ENCODE measurements around the gene TLL1. TPM values are rescaled to one million over a fixed set of nuclear protein-coding genes. Genes with fewer than 3 reads are reported as not detected.

Gene TLL1
- total and polyA plus RNA-seq, 9 donors = 1.1 to 3.9 (median 2.6) TPM

- WGBS (ENCODE audit: insufficient coverage) = 83% methylated on average over 1 of the region's 2 CpGs
- H3K4me1 ChIP-seq (ENCODE audit: control insufficient read depth, insufficient read depth, low read length) = no peaks in the 10 kb centered on the region
- no peak overlapping the region for H3K27ac ChIP-seq (ENCODE audit: low read length)
- peaks cover 2% of the 10 kb centered on the region for H3K9me3 ChIP-seq (replicated peaks; ENCODE audit: control insufficient read depth, low read depth, low read length)
- no peak overlapping the region for H3K4me3 ChIP-seq (ENCODE audit: low read length)
- H3K27me3 ChIP-seq (ENCODE audit: control insufficient read depth, insufficient read depth, low read length) = no peaks in the 10 kb centered on the region
- H3K36me3 ChIP-seq (ENCODE audit: control insufficient read depth, insufficient read depth, low read length) = no peaks in the 10 kb centered on the region
- no peak for DNase-seq
Measured at GRCh38 chr4:165928601-165929000, 55.6 kb downstream of the TLL1 start.

- no peaks in the 10 kb centered on the region for H3K27me3 ChIP-seq (ENCODE audit: control insufficient read depth, insufficient read depth, low read length)
- no CpG with 5 or more reads among the region's 2 CpGs for WGBS (ENCODE audit: insufficient coverage)
Measured at GRCh38 chr4:165929662-165930061, 56.6 kb downstream of the TLL1 start.

GRCh38 chr4:165931741-165932140, 58.7 kb downstream of the TLL1 start:
- Histone ChIP-seq H3K27ac (ENCODE audit: low read length) (no peak overlapping the region), H3K27me3 (ENCODE audit: control insufficient read depth, insufficient read depth, low read length) (no peaks in the 10 kb centered on the region), H3K4me1 (ENCODE audit: control insufficient read depth, insufficient read depth, low read length) (no peaks in the 10 kb centered on the region), H3K4me3 (ENCODE audit: low read length) (no peak overlapping the region), H3K9me3 (replicated peaks; ENCODE audit: control insufficient read depth, low read depth, low read length) (no peaks in the 10 kb centered on the region), H3K36me3 (ENCODE audit: control insufficient read depth, insufficient read depth, low read length) (no peaks in the 10 kb centered on the region)
- 93% methylated on average over 3 of the region's 5 CpGs for WGBS (ENCODE audit: insufficient coverage)
- no peak for DNase-seq

More at GRCh38 chr4:165929662-165930061, 56.6 kb downstream of the TLL1 start:
- DNase-seq = no peak
- no peaks in the 10 kb centered on the region for H3K36me3 ChIP-seq (ENCODE audit: control insufficient read depth, insufficient read depth, low read length)
- no peak overlapping the region for H3K4me3 ChIP-seq (ENCODE audit: low read length)
- no peaks in the 10 kb centered on the region for H3K4me1 ChIP-seq (ENCODE audit: control insufficient read depth, insufficient read depth, low read length)
- H3K27ac ChIP-seq (ENCODE audit: low read length) = no peak overlapping the region
- peaks cover under 1% of the 10 kb centered on the region for H3K9me3 ChIP-seq (replicated peaks; ENCODE audit: control insufficient read depth, low read depth, low read length)

- H3K9me3 ChIP-seq (replicated peaks; ENCODE audit: control insufficient read depth, low read depth, low read length) = peaks cover 2% of the 10 kb centered on the region
- H3K4me3 ChIP-seq (ENCODE audit: low read length) = no peak overlapping the region
- no peak for DNase-seq
- 90% methylated on average over 2 of the region's 4 CpGs for WGBS (ENCODE audit: insufficient coverage)
- H3K27me3 ChIP-seq (ENCODE audit: control insufficient read depth, insufficient read depth, low read length) = no peaks in the 10 kb centered on the region
- no peaks in the 10 kb centered on the region for H3K4me1 ChIP-seq (ENCODE audit: control insufficient read depth, insufficient read depth, low read length)
- no peak overlapping the region for H3K27ac ChIP-seq (ENCODE audit: low read length)
- no peaks in the 10 kb centered on the region for H3K36me3 ChIP-seq (ENCODE audit: control insufficient read depth, insufficient read depth, low read length)
Measured at GRCh38 chr4:165944900-165945299, 71.9 kb downstream of the TLL1 start.

GRCh38 chr4:165945991-165946390, 73.0 kb downstream of the TLL1 start:
- no peaks in the 10 kb centered on the region for H3K27me3 ChIP-seq (ENCODE audit: control insufficient read depth, insufficient read depth, low read length)

GRCh38 chr4:165947019-165947418, 74.0 kb downstream of the TLL1 start:
- no CpG with 5 or more reads among the region's 3 CpGs for WGBS (ENCODE audit: insufficient coverage)

More at GRCh38 chr4:165945991-165946390, 73.0 kb downstream of the TLL1 start:
- no peak overlapping the region for H3K27ac ChIP-seq (ENCODE audit: low read length)
- WGBS (ENCODE audit: insufficient coverage) = 53% methylated on average over 2 of the region's 3 CpGs
- H3K4me1 ChIP-seq (ENCODE audit: control insufficient read depth, insufficient read depth, low read length) = no peaks in the 10 kb centered on the region
- H3K4me3 ChIP-seq (ENCODE audit: low read length) = no peak overlapping the region
- DNase-seq = no peak
- peaks cover 2% of the 10 kb centered on the region for H3K9me3 ChIP-seq (replicated peaks; ENCODE audit: control insufficient read depth, low read depth, low read length)
- H3K36me3 ChIP-seq (ENCODE audit: control insufficient read depth, insufficient read depth, low read length) = no peaks in the 10 kb centered on the region

GRCh38 chr4:165953181-165953580, 80.1 kb downstream of the TLL1 start:
- Histone ChIP-seq H3K4me1 (ENCODE audit: control insufficient read depth, insufficient read depth, low read length) (no peaks in the 10 kb centered on the region), H3K9me3 (replicated peaks; ENCODE audit: control insufficient read depth, low read depth, low read length) (peaks cover 5% of the 10 kb centered on the region), H3K27me3 (ENCODE audit: control insufficient read depth, insufficient read depth, low read length) (no peaks in the 10 kb centered on the region), H3K27ac (ENCODE audit: low read length) (no peak overlapping the region), H3K36me3 (ENCODE audit: control insufficient read depth, insufficient read depth, low read length) (no peaks in the 10 kb centered on the region), H3K4me3 (ENCODE audit: low read length) (no peak overlapping the region)
- 100% methylated on average over 1 of the region's 4 CpGs for WGBS (ENCODE audit: insufficient coverage)
- DNase-seq = no peak

More at GRCh38 chr4:165947019-165947418, 74.0 kb downstream of the TLL1 start:
- Histone ChIP-seq H3K9me3 (replicated peaks; ENCODE audit: control insufficient read depth, low read depth, low read length) (peaks cover 2% of the 10 kb centered on the region), H3K4me3 (ENCODE audit: low read length) (no peak overlapping the region), H3K4me1 (ENCODE audit: control insufficient read depth, insufficient read depth, low read length) (no peaks in the 10 kb centered on the region), H3K27ac (ENCODE audit: low read length) (no peak overlapping the region), H3K27me3 (ENCODE audit: control insufficient read depth, insufficient read depth, low read length) (no peaks in the 10 kb centered on the region), H3K36me3 (ENCODE audit: control insufficient read depth, insufficient read depth, low read length) (no peaks in the 10 kb centered on the region)
- no peak for DNase-seq

GRCh38 chr4:165963621-165964020, 90.6 kb downstream of the TLL1 start:
- Histone ChIP-seq H3K4me3 (ENCODE audit: low read length) (no peak overlapping the region), H3K4me1 (ENCODE audit: control insufficient read depth, insufficient read depth, low read length) (no peaks in the 10 kb centered on the region), H3K27me3 (ENCODE audit: control insufficient read depth, insufficient read depth, low read length) (no peaks in the 10 kb centered on the region), H3K9me3 (replicated peaks; ENCODE audit: control insufficient read depth, low read depth, low read length) (peaks cover 9% of the 10 kb centered on the region), H3K36me3 (ENCODE audit: control insufficient read depth, insufficient read depth, low read length) (no peaks in the 10 kb centered on the region), H3K27ac (ENCODE audit: low read length) (no peak overlapping the region)
- DNase-seq = peak; percentile 70
- WGBS (ENCODE audit: insufficient coverage) = 20% methylated on average over 1 of the region's 2 CpGs

- Histone ChIP-seq H3K27me3 (ENCODE audit: control insufficient read depth, insufficient read depth, low read length) (no peaks in the 10 kb centered on the region), H3K27ac (ENCODE audit: low read length) (no peak overlapping the region), H3K36me3 (ENCODE audit: control insufficient read depth, insufficient read depth, low read length) (no peaks in the 10 kb centered on the region), H3K9me3 (replicated peaks; ENCODE audit: control insufficient read depth, low read depth, low read length) (peaks cover 6% of the 10 kb centered on the region), H3K4me1 (ENCODE audit: control insufficient read depth, insufficient read depth, low read length) (no peaks in the 10 kb centered on the region), H3K4me3 (ENCODE audit: low read length) (no peak overlapping the region)
- DNase-seq = no peak
- no CpG with 5 or more reads among the region's 5 CpGs for WGBS (ENCODE audit: insufficient coverage)
Measured at GRCh38 chr4:165964591-165964990, 91.6 kb downstream of the TLL1 start.

- Histone ChIP-seq H3K4me3 (ENCODE audit: low read length) (no peak overlapping the region), H3K4me1 (ENCODE audit: control insufficient read depth, insufficient read depth, low read length) (no peaks in the 10 kb centered on the region), H3K27me3 (ENCODE audit: control insufficient read depth, insufficient read depth, low read length) (no peaks in the 10 kb centered on the region), H3K36me3 (ENCODE audit: control insufficient read depth, insufficient read depth, low read length) (no peaks in the 10 kb centered on the region), H3K27ac (ENCODE audit: low read length) (no peak overlapping the region), H3K9me3 (replicated peaks; ENCODE audit: control insufficient read depth, low read depth, low read length) (peaks cover 5% of the 10 kb centered on the region)
- DNase-seq = no peak
- no CpG with 5 or more reads among the region's 2 CpGs for WGBS (ENCODE audit: insufficient coverage)
Measured at GRCh38 chr4:165965503-165965902, 92.5 kb downstream of the TLL1 start.

GRCh38 chr4:165966833-165967232, 93.8 kb downstream of the TLL1 start:
- H3K4me3 ChIP-seq (ENCODE audit: low read length) = no peak overlapping the region

More at GRCh38 chr4:165966833-165967232, 93.8 kb downstream of the TLL1 start:
- Histone ChIP-seq H3K4me1 (ENCODE audit: control insufficient read depth, insufficient read depth, low read length) (no peaks in the 10 kb centered on the region), H3K27me3 (ENCODE audit: control insufficient read depth, insufficient read depth, low read length) (no peaks in the 10 kb centered on the region), H3K36me3 (ENCODE audit: control insufficient read depth, insufficient read depth, low read length) (no peaks in the 10 kb centered on the region), H3K27ac (ENCODE audit: low read length) (no peak overlapping the region), H3K9me3 (replicated peaks; ENCODE audit: control insufficient read depth, low read depth, low read length) (peaks cover 5% of the 10 kb centered on the region)
- no peak for DNase-seq
- 85% methylated on average over 7 of the region's 8 CpGs for WGBS (ENCODE audit: insufficient coverage)
